Measurements from ENCODE around the gene CEP135. TPM values are rescaled to one million over a fixed set of nuclear protein-coding genes. Genes with fewer than 3 reads are reported as not detected.

CEP135 gene
- polyA plus RNA-seq, 3 donors = 4.0 to 5.1 (median 4.6) TPM

DNA sequence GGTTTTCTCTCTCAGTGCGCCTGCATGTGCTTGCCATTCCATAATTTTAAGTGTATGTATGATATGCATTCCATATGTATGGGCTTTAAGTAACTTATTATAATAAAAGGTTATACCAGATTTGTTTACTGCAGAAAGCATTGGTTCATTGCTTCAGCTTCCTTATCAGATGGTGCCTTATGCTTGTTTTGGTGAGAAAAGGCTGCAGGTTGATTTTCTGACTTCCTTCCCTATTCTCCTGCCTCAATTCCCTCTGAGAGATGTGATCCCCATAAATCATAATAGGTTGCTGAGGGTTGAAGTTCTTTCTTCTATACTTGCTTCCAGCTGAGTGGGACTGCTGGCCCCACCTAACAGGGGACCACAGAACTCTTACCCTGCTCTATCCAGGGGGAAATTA, 10.3 kb upstream of the CEP135 start:
- 80% methylated on average over 1 of the region's 1 CpG for WGBS (ENCODE audit: insufficient coverage)
- Mint-ChIP-seq H3K4me3 (no peak overlapping the region), H3K36me3 (no peaks in the 10 kb centered on the region), H3K27ac (no peak overlapping the region), H3K4me1 (no peaks in the 10 kb centered on the region), H3K9me3 (peaks cover 2 to 27% (median 11%) of the 10 kb centered on the region in 7 donors), H3K27me3 (ENCODE audit: low read depth in 3 of 3) (no peaks in the 10 kb centered on the region)
- no peaks in the 10 kb centered on the region for H3K36me3 ChIP-seq (replicated peaks in 1 of 2; ENCODE audit: control insufficient read depth in 1 of 2, insufficient read depth in 2 of 2, low read length in 2 of 2)
- no peaks in the 10 kb centered on the region for H4K20me1 ChIP-seq (ENCODE audit: insufficient read depth, low read length)
- DNase-seq = no peak
- intact Hi-C loops (cut with micrococcal nuclease) = no loop called here
- TF ChIP-seq, protein P1, sequence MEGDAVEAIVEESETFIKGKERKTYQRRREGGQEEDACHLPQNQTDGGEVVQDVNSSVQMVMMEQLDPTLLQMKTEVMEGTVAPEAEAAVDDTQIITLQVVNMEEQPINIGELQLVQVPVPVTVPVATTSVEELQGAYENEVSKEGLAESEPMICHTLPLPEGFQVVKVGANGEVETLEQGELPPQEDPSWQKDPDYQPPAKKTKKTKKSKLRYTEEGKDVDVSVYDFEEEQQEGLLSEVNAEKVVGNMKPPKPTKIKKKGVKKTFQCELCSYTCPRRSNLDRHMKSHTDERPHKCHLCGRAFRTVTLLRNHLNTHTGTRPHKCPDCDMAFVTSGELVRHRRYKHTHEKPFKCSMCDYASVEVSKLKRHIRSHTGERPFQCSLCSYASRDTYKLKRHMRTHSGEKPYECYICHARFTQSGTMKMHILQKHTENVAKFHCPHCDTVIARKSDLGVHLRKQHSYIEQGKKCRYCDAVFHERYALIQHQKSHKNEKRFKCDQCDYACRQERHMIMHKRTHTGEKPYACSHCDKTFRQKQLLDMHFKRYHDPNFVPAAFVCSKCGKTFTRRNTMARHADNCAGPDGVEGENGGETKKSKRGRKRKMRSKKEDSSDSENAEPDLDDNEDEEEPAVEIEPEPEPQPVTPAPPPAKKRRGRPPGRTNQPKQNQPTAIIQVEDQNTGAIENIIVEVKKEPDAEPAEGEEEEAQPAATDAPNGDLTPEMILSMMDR (IDR thresholded peaks at IDR 0.05) = no peak
- no peak overlapping the region for H3K4me2 ChIP-seq (replicated peaks; ENCODE audit: extremely low read depth, low read length, poor library complexity, severe bottlenecking)
- H3K4me1 ChIP-seq (ENCODE audit: control insufficient read depth in 1 of 2, insufficient read depth in 2 of 2, low read length in 2 of 2) = no peaks in the 10 kb centered on the region
- H3K27me3 ChIP-seq (ENCODE audit: control insufficient read depth in 2 of 2, insufficient read depth in 2 of 2, low read length in 2 of 2) = no peaks in the 10 kb centered on the region
- H2AFZ ChIP-seq (ENCODE audit: insufficient read depth, low read depth, low read length, poor library complexity, severe bottlenecking) = no peak overlapping the region
- H3K9ac ChIP-seq (ENCODE audit: insufficient read depth, low read length, poor library complexity, severe bottlenecking) = no peak overlapping the region
- no peaks in the 10 kb centered on the region for H3K79me2 ChIP-seq (ENCODE audit: insufficient read depth, low read length)
- H3K27ac ChIP-seq (ENCODE audit: low read depth in 1 of 2, low read length in 2 of 2) = no peak overlapping the region
- no peak overlapping the region for H3K4me3 ChIP-seq (replicated peaks in 1 of 3; ENCODE audit: low read depth in 2 of 3, low read length in 3 of 3)
- peaks cover 4 to 6% of the 10 kb centered on the region in 2 donors for H3K9me3 ChIP-seq (replicated peaks in 1 of 2; ENCODE audit: control insufficient read depth in 1 of 2, insufficient read depth in 1 of 2, low read length in 2 of 2)

- 100% methylated on average over 1 of the region's 2 CpGs for WGBS (ENCODE audit: insufficient coverage)
- no peak overlapping the region for H3K9ac ChIP-seq (ENCODE audit: insufficient read depth, low read length, poor library complexity, severe bottlenecking)
- H3K4me3 Mint-ChIP-seq = no peak overlapping the region
- H3K27ac Mint-ChIP-seq = no peak overlapping the region
- H4K20me1 ChIP-seq (ENCODE audit: insufficient read depth, low read length) = no peaks in the 10 kb centered on the region
- no peak overlapping the region for H3K4me2 ChIP-seq (replicated peaks; ENCODE audit: extremely low read depth, low read length, poor library complexity, severe bottlenecking)
- no peak overlapping the region for H3K27ac ChIP-seq (ENCODE audit: low read depth in 1 of 2, low read length in 2 of 2)
- H3K4me3 ChIP-seq (replicated peaks in 1 of 3; ENCODE audit: low read depth in 2 of 3, low read length in 3 of 3) = no peak overlapping the region
- no peak for DNase-seq
- no peaks in the 10 kb centered on the region for H3K4me1 Mint-ChIP-seq
- no peaks in the 10 kb centered on the region for H3K27me3 ChIP-seq (ENCODE audit: control insufficient read depth in 2 of 2, insufficient read depth in 2 of 2, low read length in 2 of 2)
- no peaks in the 10 kb centered on the region for H3K4me1 ChIP-seq (ENCODE audit: control insufficient read depth in 1 of 2, insufficient read depth in 2 of 2, low read length in 2 of 2)
- no peaks in the 10 kb centered on the region for H3K27me3 Mint-ChIP-seq (ENCODE audit: low read depth in 3 of 3)
- intact Hi-C loops (cut with micrococcal nuclease) = no loop called here
- H3K9me3 Mint-ChIP-seq = peaks cover 2 to 29% (median 11%) of the 10 kb centered on the region in 7 donors
- no peak overlapping the region for H2AFZ ChIP-seq (ENCODE audit: insufficient read depth, low read depth, low read length, poor library complexity, severe bottlenecking)
- H3K36me3 ChIP-seq (replicated peaks in 1 of 2; ENCODE audit: control insufficient read depth in 1 of 2, insufficient read depth in 2 of 2, low read length in 2 of 2) = no peaks in the 10 kb centered on the region
- H3K9me3 ChIP-seq (replicated peaks in 1 of 2; ENCODE audit: control insufficient read depth in 1 of 2, insufficient read depth in 1 of 2, low read length in 2 of 2) = peaks cover 4 to 6% of the 10 kb centered on the region in 2 donors
- H3K79me2 ChIP-seq (ENCODE audit: insufficient read depth, low read length) = no peaks in the 10 kb centered on the region
- H3K36me3 Mint-ChIP-seq = no peaks in the 10 kb centered on the region
- TF ChIP-seq, protein P1 (IDR thresholded peaks at IDR 0.05) = no peak
Observed at GRCh38 chr4:55939421-55939820, 9.3 kb upstream of the CEP135 start.
